Thyroid gland (tissue), 4 donors: Measurements from ENCODE around the gene MAPK10. TPM values are rescaled to one million over a fixed set of nuclear protein-coding genes. Genes with fewer than 3 reads are reported as not detected.
"Not testable (repeated sequence)": the region's sequence is repeated elsewhere in the genome, so short reads cannot be mapped to it uniquely, and the experiment has no call there.

Experiments used
- DNase-seq, 2 donors: peaks; one replicate each; pipeline ENCODE4 v3.0.0-alpha.2; 2019
- H3K27ac ChIP-seq, 3 donors: fragments of 200-600 bp; sonication (generic); 1 replicate in 2 of 3; 2 replicates in 1 of 3; pipeline ENCODE4 v1.5.1; 2016 to 2019; ENCODE audit warnings: mild to moderate bottlenecking in 1 of 3, moderate library complexity in 1 of 3
- H3K27me3 ChIP-seq: fragments of 200-600 bp; sonication (generic); one replicate; pipeline ENCODE4 v1.5.1; 2019
- H3K36me3 ChIP-seq, 2 donors: fragments of 200-600 bp; sonication (generic); one replicate each; pipeline ENCODE4 v1.5.1; 2016 to 2019
- H3K4me1 ChIP-seq, 2 donors: fragments of 200-600 bp; sonication (generic); one replicate each; pipeline ENCODE4 v1.5.1; 2017 to 2019
- H3K4me3 ChIP-seq, 3 donors: fragments of 200-600 bp; sonication (generic); replicated peaks in 1 of 3; 1 replicate in 2 of 3; 2 replicates in 1 of 3; pipeline ENCODE4 v1.5.1; 2016; ENCODE audit warnings: mild to moderate bottlenecking in 1 of 3
- H3K9me3 ChIP-seq: fragments of 200-600 bp; sonication (generic); one replicate; pipeline ENCODE4 v1.5.1; 2017
- POLR2A ChIP-seq, 2 donors: fragments of 450-650 bp; IDR thresholded peaks; one replicate each; pipeline ENCODE4 v1.6.1; 2017; ENCODE audit warnings: antibody characterized with exemption in 2 of 2, mild to moderate bottlenecking in 2 of 2, moderate library complexity in 1 of 2
- WGBS, 2 donors: methylation state at CpG; one replicate each; pipeline ENCODE4 v1.1.5; 2017; 5-methylcytosine and 5-hydroxymethylcytosine counted together
- intact Hi-C: fragments of 100-400 bp; cut with DNase I; formaldehyde crosslinking; loops from one replicate; pipeline ENCODE4 v1.15.1; 2023
- total RNA-seq, 4 donors: library from RNA; depleted of rRNA; stranded (reverse); fragments of >200 nt; gene quantifications; one replicate each; pipeline ENCODE4 v1.2.3, GENCODE V29; 2016
- TF ChIP-seq, protein P1 (sequence below), 6 experiments: fragments of 200-600 bp in 3 of 6; fragments of 450-650 bp in 3 of 6; sonication (generic) in 3 of 6; IDR thresholded peaks; one replicate each; pipeline ENCODE4 v1.5.1; 2016 to 2019; ENCODE audit warnings: antibody characterized with exemption in 6 of 6, mild to moderate bottlenecking in 2 of 6, inconsistent platforms in 1 of 6, moderate library complexity in 1 of 6

MAPK10 gene
- total RNA-seq, 4 donors from 2014 or later: 65.4 to 95.0 (median 86.2) TPM

DNA sequence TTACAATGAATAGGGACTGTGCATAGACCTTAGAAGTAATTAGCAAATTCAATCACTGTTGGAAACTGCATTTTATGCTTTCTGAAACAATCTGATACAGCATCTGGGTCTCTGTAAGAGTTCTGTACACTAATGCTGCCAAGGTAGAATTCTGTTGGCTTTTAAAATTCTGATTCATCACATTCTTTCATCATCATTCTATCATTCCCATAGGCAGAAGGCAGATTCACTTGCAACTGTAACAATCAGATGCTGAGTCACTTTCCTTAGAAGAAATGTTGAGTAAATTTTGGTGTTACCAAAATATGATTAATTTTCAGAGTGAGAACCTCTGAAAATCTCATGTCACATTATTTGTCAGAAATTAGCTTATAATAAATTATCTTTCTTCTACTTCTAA is 267.2 kb downstream of the MAPK10 start:
- Histone ChIP-seq H3K9me3 (no peaks in the 10 kb centered on the region), H3K27ac (no peak overlapping the region), H3K4me1 (peaks cover 0 to 13% of the 10 kb centered on the region in 2 donors), H3K4me3 (no peak overlapping the region), H3K27me3 (no peaks in the 10 kb centered on the region), H3K36me3 (no peaks in the 10 kb centered on the region)
- intact Hi-C loops: no loop called here
- DNase-seq: no peak
- TF ChIP-seq, protein P1, sequence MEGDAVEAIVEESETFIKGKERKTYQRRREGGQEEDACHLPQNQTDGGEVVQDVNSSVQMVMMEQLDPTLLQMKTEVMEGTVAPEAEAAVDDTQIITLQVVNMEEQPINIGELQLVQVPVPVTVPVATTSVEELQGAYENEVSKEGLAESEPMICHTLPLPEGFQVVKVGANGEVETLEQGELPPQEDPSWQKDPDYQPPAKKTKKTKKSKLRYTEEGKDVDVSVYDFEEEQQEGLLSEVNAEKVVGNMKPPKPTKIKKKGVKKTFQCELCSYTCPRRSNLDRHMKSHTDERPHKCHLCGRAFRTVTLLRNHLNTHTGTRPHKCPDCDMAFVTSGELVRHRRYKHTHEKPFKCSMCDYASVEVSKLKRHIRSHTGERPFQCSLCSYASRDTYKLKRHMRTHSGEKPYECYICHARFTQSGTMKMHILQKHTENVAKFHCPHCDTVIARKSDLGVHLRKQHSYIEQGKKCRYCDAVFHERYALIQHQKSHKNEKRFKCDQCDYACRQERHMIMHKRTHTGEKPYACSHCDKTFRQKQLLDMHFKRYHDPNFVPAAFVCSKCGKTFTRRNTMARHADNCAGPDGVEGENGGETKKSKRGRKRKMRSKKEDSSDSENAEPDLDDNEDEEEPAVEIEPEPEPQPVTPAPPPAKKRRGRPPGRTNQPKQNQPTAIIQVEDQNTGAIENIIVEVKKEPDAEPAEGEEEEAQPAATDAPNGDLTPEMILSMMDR (IDR thresholded peaks at IDR 0.05): no peak
- no peak for TF ChIP-seq POLR2A (IDR thresholded peaks at IDR 0.05)

- TF ChIP-seq, protein P1 (IDR thresholded peaks at IDR 0.05): no peak
- TF ChIP-seq POLR2A (IDR thresholded peaks at IDR 0.05): no peak
- Histone ChIP-seq H3K9me3 (no peaks in the 10 kb centered on the region), H3K27me3 (no peaks in the 10 kb centered on the region), H3K4me3 (no peak overlapping the region), H3K4me1 (peaks cover 0 to 13% of the 10 kb centered on the region in 2 donors), H3K27ac (no peak overlapping the region), H3K36me3 (no peaks in the 10 kb centered on the region)
- intact Hi-C loops: no loop called here
- no peak for DNase-seq
These were observed 268.7 kb downstream of the MAPK10 start for GRCh38 chr4:86091201-86091600.

GRCh38 chr4:86089781-86090323 is 270.0 kb downstream of the MAPK10 start:
- no peak overlapping the region for H3K4me3 ChIP-seq
- WGBS, 2 donors: 34 to 52% methylated on average over 2 of the region's 2 CpGs
- intact Hi-C loops: no loop called here
- H3K27me3 ChIP-seq: no peaks in the 10 kb centered on the region
- H3K27ac ChIP-seq: peak overlapping the region; percentile 54 to 80 (median 64)
- no peaks in the 10 kb centered on the region for H3K36me3 ChIP-seq
- H3K9me3 ChIP-seq: no peaks in the 10 kb centered on the region
- TF ChIP-seq POLR2A (IDR thresholded peaks at IDR 0.05): no peak
- TF ChIP-seq, protein P1 (IDR thresholded peaks at IDR 0.05): no peak
- peaks cover 0 to 13% of the 10 kb centered on the region in 2 donors for H3K4me1 ChIP-seq
- peak; percentile 65 to 66 for DNase-seq

- no peak for TF ChIP-seq POLR2A (IDR thresholded peaks at IDR 0.05)
- TF ChIP-seq, protein P1 (IDR thresholded peaks at IDR 0.05): no peak
- Histone ChIP-seq H3K27ac (peak overlapping the region in 2 of 3 donors; percentile 64 to 80), H3K36me3 (no peaks in the 10 kb centered on the region), H3K4me1 (peaks cover 0 to 13% of the 10 kb centered on the region in 2 donors), H3K9me3 (no peaks in the 10 kb centered on the region), H3K4me3 (no peak overlapping the region), H3K27me3 (no peaks in the 10 kb centered on the region)
- intact Hi-C loops: no loop called here
- WGBS, 2 donors: 86 to 93% methylated on average over 1 of the region's 1 CpG
- no peak for DNase-seq
These were observed 270.8 kb downstream of the MAPK10 start for GRCh38 chr4:86089053-86089452.

GRCh38 chr4:86075796-86076195 is 284.1 kb downstream of the MAPK10 start:
- H3K36me3 ChIP-seq, H3K9me3 ChIP-seq, H3K4me1 ChIP-seq, H3K27ac ChIP-seq, H3K4me3 ChIP-seq, H3K27me3 ChIP-seq, intact Hi-C loops, DNase-seq: not testable (repeated sequence)
- 92 to 100% methylated on average over 10 to 13 of the region's 15 CpGs for WGBS, 2 donors

- Histone ChIP-seq H3K27me3 (no peaks in the 10 kb centered on the region), H3K9me3 (no peaks in the 10 kb centered on the region), H3K36me3 (no peaks in the 10 kb centered on the region), H3K4me1 (no peaks in the 10 kb centered on the region), H3K27ac (no peak overlapping the region), H3K4me3 (no peak overlapping the region)
- DNase-seq: no peak
- TF ChIP-seq, protein P1 (IDR thresholded peaks at IDR 0.05): no peak
- intact Hi-C loops: no loop called here
- 74 to 88% methylated on average over 1 of the region's 1 CpG for WGBS, 2 donors
These were observed 299.5 kb downstream of the MAPK10 start for GRCh38 chr4:86060341-86060740.
